K562 (cell line): ENCODE results near the gene PIK3CA. TPM values are rescaled to one million over a fixed set of nuclear protein-coding genes. Genes with fewer than 3 reads are reported as not detected.

ENCODE experiments used
- ATAC-seq: fragments of 200-7000 bp; cut with Tn5 transposase; 3 replicates; pipeline ENCODE4 v1.9.1; 2020; ENCODE audit warnings: moderate library complexity
- BruUV-seq: library from RNA; stranded (reverse); fragments of 400-500 nt; replicated peaks from 2 replicates; lab custom pipeline; 2021; lab: Mats Ljungman, UMichigan
- CTCF ChIA-PET: fragments of 300-600 bp; formaldehyde crosslinking; extraction: SDS; loops from one replicate; lab custom pipeline; 2021; ENCODE audit warnings: low intra/inter-chr PET ratio; lab: Yijun Ruan, JAX
- POLR2A ChIA-PET: fragments of 300-600, 350-650 bp; sonication (Branson Sonifier 250); formaldehyde crosslinking; extraction: SDS; loops from one replicate; lab custom pipeline; 2021; ENCODE audit warnings: antibody characterized with exemption, inconsistent platforms; lab: Yijun Ruan, JAX
- DNase-seq, 4 experiments: peaks; one replicate each; pipeline versions ENCODE4 v3.0.0 to v3.0.0-alpha.2; 2011 to 2018; ENCODE audit warnings: low spot score in 3 of 4, mixed read lengths in 3 of 4; ENCODE audit errors: extremely low read depth in 1 of 4
- FAIRE-seq: peaks from 2 replicates; lab custom pipeline; 2011; peaks lifted over from hg19 to GRCh38; lab: Jason Lieb, UNC
- H2AFZ ChIP-seq: 2 replicates; pipeline ENCODE4 v1.6.0; 2011; ENCODE audit warnings: low read depth, low read length, control low read depth, inconsistent platforms
- H3K27ac ChIP-seq: fragments of 200-600 bp; 3 replicates; pipeline ENCODE4 v1.8.0; 2011; ENCODE audit warnings: low read depth, mild to moderate bottlenecking, control low read depth, inconsistent platforms, low read length, moderate library complexity, mixed read lengths; ENCODE audit errors: extremely low read depth
- H3K27me3 ChIP-seq, 2 experiments: fragments of 300-600 bp in 1 of 2; 2 replicates in 1 of 2; 3 replicates in 1 of 2; pipeline versions ENCODE4 v1.6.0 to v1.8.0; 2011; ENCODE audit warnings: inconsistent platforms in 2 of 2, low read length in 2 of 2, mild to moderate bottlenecking in 1 of 2, mixed read lengths in 1 of 2, moderate library complexity in 1 of 2; ENCODE audit not compliant: control insufficient read depth in 2 of 2, insufficient read depth in 2 of 2
- H3K36me3 ChIP-seq: fragments of 300-600 bp; 3 replicates; pipeline ENCODE4 v1.8.0; 2011; ENCODE audit warnings: mild to moderate bottlenecking, low read length, inconsistent platforms; ENCODE audit not compliant: control insufficient read depth, insufficient read depth
- H3K4me1 ChIP-seq, 2 experiments: fragments of 200-600 bp in 1 of 2; replicated peaks in 1 of 2; 2 replicates in 1 of 2; 3 replicates in 1 of 2; pipeline versions ENCODE4 v1.5.1 to v1.8.0; 2011; ENCODE audit warnings: inconsistent platforms in 2 of 2, low read length in 2 of 2, mild to moderate bottlenecking in 1 of 2, mixed read lengths in 1 of 2, moderate library complexity in 1 of 2; ENCODE audit not compliant: control insufficient read depth in 2 of 2, insufficient read depth in 2 of 2
- H3K4me2 ChIP-seq: 2 replicates; pipeline ENCODE4 v1.6.1; 2011; ENCODE audit warnings: low read length, control low read depth, inconsistent platforms, mixed read lengths; ENCODE audit not compliant: insufficient read depth
- H3K4me3 ChIP-seq: fragments of 200-600 bp; sonication (generic), shearing (Covaris generic); 2 replicates; pipeline ENCODE4 v1.5.1; 2016; ENCODE audit warnings: control low read depth, inconsistent platforms
- H3K79me2 ChIP-seq: fragments of 200-600 bp; 3 replicates; pipeline ENCODE4 v1.8.0; 2011; ENCODE audit warnings: low read length, inconsistent platforms; ENCODE audit not compliant: control insufficient read depth, insufficient read depth
- H3K9ac ChIP-seq, 2 experiments: 2 replicates each; pipeline versions ENCODE4 v1.6.0 to v1.6.1; 2011; ENCODE audit warnings: low read depth in 2 of 2, low read length in 2 of 2, control low read depth in 1 of 2, inconsistent platforms in 1 of 2, mild to moderate bottlenecking in 1 of 2, mixed read lengths in 1 of 2; ENCODE audit not compliant: insufficient read depth in 1 of 2
- H3K9me1 ChIP-seq: one replicate; pipeline ENCODE4 v1.6.0; 2011; ENCODE audit warnings: inconsistent platforms, mild to moderate bottlenecking, low read length, moderate library complexity; ENCODE audit not compliant: control insufficient read depth, insufficient read depth
- H3K9me3 ChIP-seq: replicated peaks from 2 replicates; pipeline ENCODE4 v1.5.1; 2011; ENCODE audit warnings: low read depth, low read length, inconsistent platforms; ENCODE audit not compliant: control insufficient read depth, insufficient read depth
- H4K20me1 ChIP-seq: replicated peaks from 2 replicates; pipeline ENCODE4 v1.6.1; 2011; ENCODE audit warnings: low read length, inconsistent platforms, mixed read lengths; ENCODE audit not compliant: control insufficient read depth, insufficient read depth
- ARNT ChIP-seq, 2 experiments: fragments of 450-650 bp; IDR thresholded peaks; 2 replicates each; pipeline ENCODE4 v1.6.1; 2016; ENCODE audit warnings: mild to moderate bottlenecking in 1 of 2
- BCOR ChIP-seq: fragments of 450-650 bp; IDR thresholded peaks from 2 replicates; pipeline ENCODE4 v1.6.1; 2016
- CREB1 ChIP-seq, 2 experiments: sonication (generic) in 1 of 2; formaldehyde crosslinking in 1 of 2; IDR thresholded peaks; 2 replicates each; pipeline versions ENCODE4 v1.6.1 to v1.8.0; 2012 to 2022; ENCODE audit warnings: inconsistent platforms in 1 of 2, mild to moderate bottlenecking in 1 of 2, missing genetic modification reagents in 1 of 2, moderate library complexity in 1 of 2
- CREM ChIP-seq: IDR thresholded peaks from 2 replicates; pipeline ENCODE4 v1.6.1; 2014; ENCODE audit warnings: antibody characterized with exemption, low read depth
- CSDE1 ChIP-seq, 2 experiments: fragments of 450-650 bp; IDR thresholded peaks; 2 replicates each; pipeline ENCODE4 v1.6.1; 2016; ENCODE audit warnings: mild to moderate bottlenecking in 1 of 2
- EGR1 ChIP-seq: fragments of 450-650 bp; conservative IDR thresholded peaks from 2 replicates; pipeline ENCODE4 v1.6.1; 2017; ENCODE audit warnings: mild to moderate bottlenecking
- FOSL1 ChIP-seq: fragments of 200-800 bp; sonication (Bioruptor generic); conservative IDR thresholded peaks from 2 replicates; pipeline ENCODE4 v1.6.1; 2016; ENCODE audit warnings: missing genetic modification characterization, missing compliant biosample characterization
- HDAC2 ChIP-seq: fragments of 450-650 bp; IDR thresholded peaks from 2 replicates; pipeline ENCODE4 v1.6.1; 2016; ENCODE audit warnings: mild to moderate bottlenecking
- SAP30 ChIP-seq: fragments of 200-600 bp; sonication (generic); IDR thresholded peaks from 2 replicates; pipeline ENCODE4 v1.6.1; 2012; ENCODE audit warnings: borderline replicate concordance, low read depth, mild to moderate bottlenecking, moderate library complexity, low read length, control low read depth, inconsistent platforms; ENCODE audit not compliant: insufficient read depth, poor library complexity, severe bottlenecking
- SMARCB1 ChIP-seq: IDR thresholded peaks from 2 replicates; pipeline ENCODE4 v1.6.1; 2011; ENCODE audit warnings: improper control_type of control experiment, low read depth; ENCODE audit not compliant: insufficient read length
- SNIP1 ChIP-seq: fragments of 450-650 bp; IDR thresholded peaks from 2 replicates; pipeline ENCODE4 v1.7.1; 2017; ENCODE audit warnings: low read depth, mild to moderate bottlenecking
- ZFX ChIP-seq: sonication (generic); formaldehyde crosslinking; IDR thresholded peaks from 2 replicates; pipeline ENCODE4 v1.8.0; 2022; ENCODE audit warnings: mild to moderate bottlenecking, missing genetic modification reagents, moderate library complexity
- WGBS: fragments of 100-300 bp; shearing (Covaris generic); methylation state at CpG from one replicate; pipeline ENCODE4 v1.1.6; 2016; ENCODE audit warnings: low coverage, mixed read lengths; ENCODE audit not compliant: insufficient coverage; ENCODE audit errors: missing lambda C conversion rate; 5-methylcytosine and 5-hydroxymethylcytosine counted together
- in situ Hi-C: fragments of 300-500 bp; cut with MboI; formaldehyde crosslinking; loops from 4 replicates; pipeline ENCODE4 v1.15.0; 2018; ENCODE audit warnings: inconsistent platforms, mixed read lengths
- intact Hi-C: fragments of 100-400 bp; cut with micrococcal nuclease; formaldehyde crosslinking; loops from 2 replicates; pipeline ENCODE4 v1.14.2; 2022
- polyA plus RNA-seq, 8 experiments: library from polyadenylated mRNA; depleted of rRNA in 4 of 8; stranded (reverse) in 5 of 8; unstranded in 3 of 8; fragments of >200 nt; fragmentation: Nextera tagmentation in 2 of 8; fragmentation: Illumina TruSeq in 1 of 8; extraction: Ambion mirVana in 2 of 8; extraction: Trizol in 1 of 8; gene quantifications; 2 replicates each; pipeline versions ENCODE4 v1.2.1 to v1.2.3, GENCODE V29; 2011 to 2014; ENCODE audit warnings: inconsistent platforms in 1 of 8, missing spikeins in 1 of 8
- total RNA-seq, 7 experiments: library from RNA; depleted of rRNA in 6 of 7; stranded (reverse); fragments of >200 nt in 6 of 7; fragmentation: Illumina TruSeq in 2 of 7; extraction: Trizol in 2 of 7; gene quantifications; 2 replicates each; pipeline versions ENCODE4 v1.2.1 to v1.2.3, GENCODE V29; 2011 to 2021; ENCODE audit warnings: low replicate concordance in 1 of 7
- TF ChIP-seq, protein P1 (sequence below), 2 experiments: fragments of 450-650 bp; IDR thresholded peaks; 2 replicates each; pipeline ENCODE4 v1.6.1; 2018; ENCODE audit warnings: mild to moderate bottlenecking in 2 of 2, low read depth in 1 of 2; ENCODE audit not compliant: partially characterized antibody in 2 of 2

PIK3CA gene
- total and polyA plus RNA-seq, 9 of the 15 experiments (the other 6 are each of a cell fraction or from before 2014, with no cell fraction given), result 3.8 to 19.4 (median 10.8) TPM

DNA sequence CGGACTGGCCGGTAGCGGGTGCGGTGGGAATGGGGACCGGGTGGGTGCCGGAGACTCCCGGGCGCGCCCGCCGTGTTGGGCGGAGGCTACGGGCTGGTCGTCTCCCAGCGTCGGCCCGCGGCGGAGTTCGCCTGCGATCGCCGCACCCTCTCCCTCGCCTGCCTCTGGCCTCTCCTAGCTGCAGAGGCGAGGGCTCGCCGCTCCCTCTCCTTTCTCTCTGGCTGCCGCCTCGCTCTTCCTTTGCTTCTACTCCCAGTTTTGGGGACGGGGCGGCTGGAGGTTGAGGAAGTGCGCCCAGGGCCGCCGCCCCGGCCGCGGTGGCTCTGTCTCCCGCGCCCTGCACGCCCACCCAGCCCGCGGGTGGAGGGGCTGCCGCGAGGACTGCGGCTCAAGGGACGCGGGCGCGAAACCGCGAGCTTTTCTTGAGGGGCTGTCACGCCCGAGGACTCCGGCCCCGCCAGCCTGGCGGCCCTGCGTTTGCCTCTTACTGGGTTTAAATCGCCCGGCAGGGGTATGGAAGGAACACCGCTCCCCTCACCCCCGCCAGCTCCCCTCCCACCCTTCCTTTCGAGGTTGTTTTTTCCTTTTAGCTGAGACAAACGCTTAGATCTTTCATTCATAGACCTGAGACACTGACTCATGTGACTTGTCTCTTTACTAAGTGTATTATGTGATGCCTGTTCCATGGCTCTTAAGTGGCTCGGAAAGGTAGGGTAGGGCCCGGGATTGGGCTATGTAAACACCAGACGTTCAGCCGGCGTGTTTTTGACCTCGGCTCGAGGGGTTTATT is 654 bp downstream of the PIK3CA start (continued):
- peak; percentile 84 for TF ChIP-seq ZFX
- peak; percentile 35; the same call in 1 of the 2 replicates for TF ChIP-seq EGR1
- TF ChIP-seq BCOR, result no peak; the same call in 1 of the 2 replicates
- TF ChIP-seq SNIP1, result peak; percentile 25; the same call in 1 of the 2 replicates
- no peak for TF ChIP-seq CSDE1 (IDR thresholded peaks at IDR 0.05)
- no peak for TF ChIP-seq CREB1 (IDR thresholded peaks at IDR 0.05)
- no peak for TF ChIP-seq CREB1 (CRISPR knock-in tag; IDR thresholded peaks at IDR 0.05)
- peak; percentile 63 for TF ChIP-seq SAP30
- 0 out of 2 replicates have a peak, but pooled peaks have one; percentile 15 for TF ChIP-seq CREM
- TF ChIP-seq FOSL1 (tag), result 0 out of 2 replicates have a peak, but pooled peaks have one; percentile 12

DNA sequence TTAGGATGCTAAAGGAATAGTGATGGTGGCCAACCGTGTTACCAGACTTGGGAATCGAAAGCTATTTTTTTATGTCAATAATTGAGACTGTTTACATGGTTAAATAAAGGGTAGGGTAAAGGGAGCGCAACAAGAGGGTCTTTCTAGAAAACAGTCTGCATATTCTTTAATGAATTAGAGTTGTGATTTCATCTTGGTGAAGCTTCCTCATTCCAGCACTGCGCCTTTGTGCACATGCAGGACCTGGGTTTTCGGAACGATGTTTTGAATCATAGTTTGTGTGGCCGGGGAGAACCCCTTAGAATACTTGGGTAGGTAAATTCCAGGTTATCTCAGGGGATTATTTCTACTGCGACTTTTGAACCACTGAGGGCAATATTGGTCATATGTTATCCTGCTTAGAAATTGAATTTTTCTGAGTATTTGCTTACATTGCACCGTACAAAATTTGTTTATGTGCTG is 1.3 kb downstream of the PIK3CA start:
- peak overlapping the region; percentile 97 for H3K4me2 ChIP-seq
- POLR2A ChIA-PET, result interaction anchor here (0.8 to 1.6 kb wide), 5 partner anchors 18 to 337 kb away, joined by 3 to 5 read pairs (median 3); no protein-coding TSS in a partner anchor
- DNase-seq (peak in 1 of 4 experiments; percentile 47), ATAC-seq (peak; percentile 9; the same call in 2 of the 3 replicates), FAIRE-seq (no peak)
- H4K20me1 ChIP-seq, result peaks cover 11% of the 10 kb centered on the region; the same call in 1 of the 2 replicates
- in situ Hi-C loops (loop anchor here (5.0 kb wide), 1 partner anchor 173 kb away; the partner anchor contains the start of gene ZNF639), intact Hi-C loops (loop anchor here (2.0 to 5.0 kb wide), 3 partner anchors 77 to 153 kb away; partner anchors contain the start of gene ZMAT3)
- H3K27me3 ChIP-seq, result no peaks in the 10 kb centered on the region
- H3K9ac ChIP-seq, result peak overlapping the region; percentile 85 to 99; a peak in 3 of 4 replicates
- no peak overlapping the region; the same call in 1 of the 2 replicates for H2AFZ ChIP-seq
- peak overlapping the region; percentile 90 for H3K27ac ChIP-seq
- peaks cover 61% of the 10 kb centered on the region for H3K79me2 ChIP-seq
- no peaks in the 10 kb centered on the region for H3K36me3 ChIP-seq
- H3K9me1 ChIP-seq, result no peaks in the 10 kb centered on the region
- BruUV-seq, result no TSS peak
- H3K4me1 ChIP-seq, result peaks cover 5 to 14% of the 10 kb centered on the region in 2 experiments; a peak in 3 of 5 replicates
- CTCF ChIA-PET, result no interaction called here
- no peaks in the 10 kb centered on the region for H3K9me3 ChIP-seq
- WGBS, result under 1% methylated on average over 9 of the region's 9 CpGs
- H3K4me3 ChIP-seq, result peak overlapping the region; percentile 95
- TF ChIP-seq HDAC2 (0 out of 2 replicates have a peak, but pooled peaks have one; percentile 34), SMARCB1 (peak; percentile 35), ARNT (IDR thresholded peaks at IDR 0.05) (0 out of 4 replicates have a peak, but pooled peaks of 1 of the 2 experiments have one; percentile 27)
- TF ChIP-seq, protein P1, sequence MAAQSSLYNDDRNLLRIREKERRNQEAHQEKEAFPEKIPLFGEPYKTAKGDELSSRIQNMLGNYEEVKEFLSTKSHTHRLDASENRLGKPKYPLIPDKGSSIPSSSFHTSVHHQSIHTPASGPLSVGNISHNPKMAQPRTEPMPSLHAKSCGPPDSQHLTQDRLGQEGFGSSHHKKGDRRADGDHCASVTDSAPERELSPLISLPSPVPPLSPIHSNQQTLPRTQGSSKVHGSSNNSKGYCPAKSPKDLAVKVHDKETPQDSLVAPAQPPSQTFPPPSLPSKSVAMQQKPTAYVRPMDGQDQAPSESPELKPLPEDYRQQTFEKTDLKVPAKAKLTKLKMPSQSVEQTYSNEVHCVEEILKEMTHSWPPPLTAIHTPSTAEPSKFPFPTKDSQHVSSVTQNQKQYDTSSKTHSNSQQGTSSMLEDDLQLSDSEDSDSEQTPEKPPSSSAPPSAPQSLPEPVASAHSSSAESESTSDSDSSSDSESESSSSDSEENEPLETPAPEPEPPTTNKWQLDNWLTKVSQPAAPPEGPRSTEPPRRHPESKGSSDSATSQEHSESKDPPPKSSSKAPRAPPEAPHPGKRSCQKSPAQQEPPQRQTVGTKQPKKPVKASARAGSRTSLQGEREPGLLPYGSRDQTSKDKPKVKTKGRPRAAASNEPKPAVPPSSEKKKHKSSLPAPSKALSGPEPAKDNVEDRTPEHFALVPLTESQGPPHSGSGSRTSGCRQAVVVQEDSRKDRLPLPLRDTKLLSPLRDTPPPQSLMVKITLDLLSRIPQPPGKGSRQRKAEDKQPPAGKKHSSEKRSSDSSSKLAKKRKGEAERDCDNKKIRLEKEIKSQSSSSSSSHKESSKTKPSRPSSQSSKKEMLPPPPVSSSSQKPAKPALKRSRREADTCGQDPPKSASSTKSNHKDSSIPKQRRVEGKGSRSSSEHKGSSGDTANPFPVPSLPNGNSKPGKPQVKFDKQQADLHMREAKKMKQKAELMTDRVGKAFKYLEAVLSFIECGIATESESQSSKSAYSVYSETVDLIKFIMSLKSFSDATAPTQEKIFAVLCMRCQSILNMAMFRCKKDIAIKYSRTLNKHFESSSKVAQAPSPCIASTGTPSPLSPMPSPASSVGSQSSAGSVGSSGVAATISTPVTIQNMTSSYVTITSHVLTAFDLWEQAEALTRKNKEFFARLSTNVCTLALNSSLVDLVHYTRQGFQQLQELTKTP (IDR thresholded peaks at IDR 0.05; ENCODE audit: low read depth in 1 of 2, partially characterized antibody in 2 of 2), result peak in 1 of 2 experiments; percentile 68
